Common myeloid progenitor, CD34-positive (primary cell): Measurements from ENCODE around the gene RAD51.

Experiments used
- CTCF ChIA-PET: fragments of 350-600 bp; sonication (Branson Sonifier 250); formaldehyde crosslinking; loops from one replicate; lab custom pipeline; 2021; ENCODE audit warnings: antibody characterized with exemption; lab: Charles Lee
- POLR2A ChIA-PET: fragments of 350-600 bp; sonication (Branson Sonifier 250); formaldehyde crosslinking; loops from one replicate; lab custom pipeline; 2021; ENCODE audit warnings: antibody characterized with exemption; lab: Charles Lee
- DNase-seq, 3 donors: peaks; one replicate each; pipeline versions ENCODE4 v3.0.0 to v3.0.0-alpha.2; 2013
- H3K27ac ChIP-seq, 2 experiments: 1 replicate in 1 of 2; 2 replicates in 1 of 2; pipeline ENCODE4 v1.7.0; 2013; ENCODE audit warnings: inconsistent platforms in 2 of 2, low read length in 2 of 2, mild to moderate bottlenecking in 2 of 2, low read depth in 1 of 2, moderate library complexity in 1 of 2; ENCODE audit not compliant: severe bottlenecking in 2 of 2, insufficient read depth in 1 of 2, poor library complexity in 1 of 2
- H3K27me3 ChIP-seq, 5 experiments: replicated peaks in 2 of 5; 1 replicate in 3 of 5; 2 replicates in 2 of 5; pipeline versions ENCODE4 v1.6.1 to v1.7.0; 2013; ENCODE audit warnings: low read length in 4 of 5, mild to moderate bottlenecking in 2 of 5, moderate library complexity in 2 of 5, inconsistent platforms in 1 of 5; ENCODE audit not compliant: insufficient read depth in 5 of 5, control insufficient read depth in 4 of 5
- H3K36me3 ChIP-seq, 4 experiments: 1 replicate in 2 of 4; 2 replicates in 2 of 4; pipeline versions ENCODE4 v1.6.1 to v1.7.0; 2013; ENCODE audit warnings: low read length in 3 of 4, control low read depth in 1 of 4, mild to moderate bottlenecking in 1 of 4; ENCODE audit not compliant: control insufficient read depth in 4 of 4, insufficient read depth in 4 of 4
- H3K4me1 ChIP-seq, 4 experiments: 1 replicate in 3 of 4; 2 replicates in 1 of 4; pipeline versions ENCODE4 v1.6.1 to v1.7.1; 2013; ENCODE audit warnings: low read length in 3 of 4, mild to moderate bottlenecking in 3 of 4, control low read depth in 1 of 4, inconsistent platforms in 1 of 4, moderate library complexity in 1 of 4; ENCODE audit not compliant: control insufficient read depth in 4 of 4, insufficient read depth in 4 of 4; ENCODE audit errors: control extremely low read depth in 1 of 4
- H3K4me3 ChIP-seq, 7 experiments: 1 replicate in 4 of 7; 2 replicates in 3 of 7; pipeline versions ENCODE4 v1.5.1 to v1.7.0; 2013; ENCODE audit warnings: mild to moderate bottlenecking in 7 of 7, low read length in 6 of 7, moderate library complexity in 6 of 7, inconsistent platforms in 2 of 7, low read depth in 2 of 7, control low read depth in 1 of 7; ENCODE audit not compliant: insufficient read depth in 4 of 7, control insufficient read depth in 1 of 7; ENCODE audit errors: extremely low read depth in 1 of 7
- H3K9me3 ChIP-seq, 5 experiments: 1 replicate in 4 of 5; 2 replicates in 1 of 5; pipeline versions ENCODE4 v1.6.1 to v1.7.1; 2013; ENCODE audit warnings: low read length in 4 of 5, mild to moderate bottlenecking in 2 of 5, inconsistent platforms in 1 of 5, low read depth in 1 of 5, moderate library complexity in 1 of 5; ENCODE audit not compliant: control insufficient read depth in 4 of 5, insufficient read depth in 2 of 5; ENCODE audit errors: control extremely low read depth in 1 of 5
- WGBS: methylation state at CpG from one replicate; pipeline ENCODE4 v1.1.5; 2013; ENCODE audit not compliant: insufficient coverage; 5-methylcytosine and 5-hydroxymethylcytosine counted together

RAD51 gene

DNA sequence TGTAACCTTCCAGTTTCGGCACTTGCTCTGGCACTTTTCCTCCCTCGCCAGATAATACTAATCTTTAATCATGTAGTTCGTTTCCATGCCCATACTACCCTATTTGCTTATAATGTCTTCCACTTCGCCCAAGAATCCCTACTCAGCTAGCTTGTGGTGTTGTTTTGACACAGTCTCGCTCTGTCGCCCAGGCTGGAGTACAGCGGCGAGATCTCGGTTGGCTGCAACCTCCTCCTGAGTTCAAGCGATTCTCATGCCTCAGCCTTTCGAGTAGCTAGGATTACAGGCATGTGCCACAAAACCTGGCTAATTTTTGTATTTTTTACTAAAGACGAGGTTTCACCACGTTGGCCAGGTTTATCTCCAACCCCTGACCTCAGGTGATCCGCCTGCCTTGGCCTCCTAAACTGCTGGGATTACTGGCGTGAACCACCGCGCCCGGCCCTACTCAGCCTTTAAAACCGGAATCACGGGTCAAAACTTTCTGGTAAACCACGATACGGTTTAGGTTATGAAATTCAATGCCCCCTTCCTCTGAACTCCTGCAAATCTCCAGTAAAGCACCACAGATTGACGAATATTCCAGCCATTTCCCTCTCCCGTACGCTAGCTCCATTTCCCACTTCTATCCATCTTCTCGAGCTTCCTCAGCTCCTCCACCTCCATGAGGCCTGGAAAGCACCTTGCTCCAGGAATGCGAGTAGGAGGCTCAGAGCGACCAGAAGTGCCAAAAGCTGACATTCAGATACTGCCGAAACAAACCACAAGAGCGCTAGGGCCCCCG, 878 bp upstream of the RAD51 start:
- H3K27ac ChIP-seq, result peak overlapping the region; percentile 83 to 93
- POLR2A ChIA-PET, result interaction anchor here (0.6 kb wide), 1 partner anchor 10 kb away, joined by 3 read pairs; no protein-coding TSS in a partner anchor
- peaks cover 0 to 8% (median 2%) of the 10 kb centered on the region in 4 experiments for H3K36me3 ChIP-seq
- no peaks in the 10 kb centered on the region for H3K27me3 ChIP-seq
- peaks cover 3 to 23% (median 17%) of the 10 kb centered on the region in 4 experiments for H3K4me1 ChIP-seq
- peak in 2 of 3 donors; percentile 20 to 24 for DNase-seq
- peak overlapping the region; percentile 79 to 99 (median 91) for H3K4me3 ChIP-seq
- WGBS, result 24% methylated on average over 28 of the region's 31 CpGs
- CTCF ChIA-PET, result interaction anchor here (0.8 to 2.8 kb wide), 9 partner anchors 9 to 312 kb away, joined by 3 to 9 read pairs (median 5); partner anchors contain the start of gene KNSTRN
- H3K9me3 ChIP-seq, result no peaks in the 10 kb centered on the region

- ChIA-PET POLR2A (interaction anchor here (0.8 kb wide), 1 partner anchor 126 kb away, joined by 3 read pairs; the partner anchor contains the start of gene RPUSD2), CTCF (interaction anchor here (1.0 to 2.8 kb wide), 5 partner anchors 13 to 166 kb away, joined by 3 to 9 read pairs (median 3); no protein-coding TSS in a partner anchor)
- H3K4me3 ChIP-seq, result peak overlapping the region; percentile 79 to 99 (median 91)
- peaks cover 1 to 21% (median 7%) of the 10 kb centered on the region in 4 experiments for H3K36me3 ChIP-seq
- DNase-seq, result peak in 2 of 3 donors; percentile 15 to 29
- H3K4me1 ChIP-seq, result peaks cover 3 to 27% (median 17%) of the 10 kb centered on the region in 4 experiments
- no peaks in the 10 kb centered on the region for H3K27me3 ChIP-seq
- WGBS, result 0% methylated on average over 17 of the region's 24 CpGs
- H3K27ac ChIP-seq, result peak overlapping the region in 1 of 2 experiments; percentile 93
- no peaks in the 10 kb centered on the region for H3K9me3 ChIP-seq
These were observed 506 bp downstream of the RAD51 start for GRCh38 chr15:40695469-40695890.

DNA sequence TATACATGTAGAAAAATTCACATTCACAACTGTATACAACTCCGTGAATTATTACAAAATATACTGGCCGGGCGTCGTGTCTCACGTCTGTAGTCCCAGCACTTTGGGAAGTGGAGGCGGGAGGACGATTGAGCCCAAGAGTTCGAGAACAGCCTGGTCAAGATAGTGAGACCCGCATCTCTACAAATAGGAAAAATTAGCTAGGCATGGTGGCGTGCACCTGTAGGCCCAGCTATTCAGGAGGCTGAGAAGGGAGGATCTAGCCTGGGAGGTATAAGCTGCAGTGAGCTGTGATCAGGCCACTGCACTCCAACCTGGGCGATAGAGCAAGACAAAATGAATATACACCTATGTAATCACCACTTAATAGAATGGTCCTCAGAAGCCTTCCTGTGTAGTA, 1.3 kb downstream of the RAD51 start:
- H3K4me3 ChIP-seq, result peak overlapping the region in 5 of 7 experiments; percentile 79 to 99 (median 88)
- DNase-seq, result no peak
- H3K9me3 ChIP-seq, result no peaks in the 10 kb centered on the region
- H3K36me3 ChIP-seq, result peaks cover 5 to 28% (median 10%) of the 10 kb centered on the region in 4 experiments
- H3K4me1 ChIP-seq, result peaks cover 3 to 27% (median 17%) of the 10 kb centered on the region in 4 experiments
- ChIA-PET CTCF (interaction anchor here (2.8 kb wide), 1 partner anchor 72 kb away, joined by 9 read pairs; no protein-coding TSS in a partner anchor), POLR2A (no interaction called here)
- no peaks in the 10 kb centered on the region for H3K27me3 ChIP-seq
- peak overlapping the region in 1 of 2 experiments; percentile 93 for H3K27ac ChIP-seq
- 96% methylated on average over 7 of the region's 11 CpGs for WGBS

DNA sequence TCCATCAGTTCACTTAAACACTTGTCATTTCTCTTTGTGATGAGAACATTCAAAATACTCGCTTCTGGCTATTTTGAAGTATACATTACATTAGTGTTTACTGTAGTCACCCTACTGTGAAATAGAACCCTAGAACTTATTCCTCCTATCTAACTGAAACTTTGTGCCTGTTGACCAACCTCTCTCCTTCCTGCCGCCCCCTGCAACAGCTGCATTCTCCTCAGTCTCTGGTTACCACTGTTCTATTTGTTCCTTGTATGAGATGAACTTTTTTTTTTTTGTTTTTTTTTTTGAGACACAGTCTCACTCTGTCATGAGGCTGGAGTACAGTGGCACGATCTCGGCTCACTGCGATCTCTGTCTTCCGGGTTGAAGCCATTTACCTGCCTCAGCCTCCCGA, 2.9 kb downstream of the RAD51 start:
- 98% methylated on average over 5 of the region's 7 CpGs for WGBS

DNA sequence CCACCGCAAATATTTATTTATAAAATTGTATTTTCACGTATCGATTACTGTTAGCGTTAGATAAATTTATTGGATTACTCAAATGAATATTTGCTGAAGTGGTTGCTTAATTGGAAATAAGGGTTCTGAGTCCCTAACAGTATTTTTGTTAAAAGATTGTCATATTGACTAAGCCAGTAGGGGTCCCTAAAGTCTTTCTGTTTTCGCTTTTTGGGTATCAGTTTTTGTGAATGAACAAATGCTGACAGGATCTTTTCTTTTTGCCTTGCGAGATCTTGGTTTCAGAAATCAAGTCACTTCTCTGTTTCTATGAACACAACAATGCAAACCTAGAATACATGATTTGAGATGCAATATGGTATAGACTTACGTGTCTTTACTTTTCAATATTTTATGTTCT, 7.1 kb downstream of the RAD51 start:
- peak; percentile 41 to 71 (median 61) for DNase-seq
- no CpG with 5 or more reads among the region's 7 CpGs for WGBS
- no peak overlapping the region for H3K4me3 ChIP-seq
- no peak overlapping the region for H3K27ac ChIP-seq
- H3K9me3 ChIP-seq, result no peaks in the 10 kb centered on the region
- H3K4me1 ChIP-seq, result peaks cover 0 to 4% (median 0%) of the 10 kb centered on the region in 4 experiments
- ChIA-PET CTCF (interaction anchor here (1.2 to 3.3 kb wide), 7 partner anchors 21 to 192 kb away, joined by 5 to 19 read pairs (median 10); partner anchors contain the start of gene VPS18), POLR2A (no interaction called here)
- no peaks in the 10 kb centered on the region for H3K27me3 ChIP-seq
- H3K36me3 ChIP-seq, result peaks cover 5 to 52% (median 14%) of the 10 kb centered on the region in 4 experiments

More for the DNA sequence above, 2.9 kb downstream of the RAD51 start:
- Histone ChIP-seq H3K36me3 (peaks cover 5 to 33% (median 11%) of the 10 kb centered on the region in 4 experiments), H3K4me1 (peaks cover 3 to 27% (median 17%) of the 10 kb centered on the region in 4 experiments), H3K27me3 (no peaks in the 10 kb centered on the region), H3K4me3 (no peak overlapping the region), H3K9me3 (no peaks in the 10 kb centered on the region), H3K27ac (no peak overlapping the region)
- DNase-seq, result no peak
- ChIA-PET POLR2A (no interaction called here), CTCF (no interaction called here)

GRCh38 chr15:40706121-40706520, 11.1 kb downstream of the RAD51 start:
- no peaks in the 10 kb centered on the region for H3K9me3 ChIP-seq
- ChIA-PET CTCF (interaction anchor here (1.4 kb wide), 1 partner anchor 77 kb away, joined by 7 read pairs; no protein-coding TSS in a partner anchor), POLR2A (no interaction called here)
- 80% methylated on average over 1 of the region's 2 CpGs for WGBS
- peaks cover 2 to 52% (median 20%) of the 10 kb centered on the region in 4 experiments for H3K36me3 ChIP-seq
- H3K27me3 ChIP-seq, result no peaks in the 10 kb centered on the region
- H3K4me1 ChIP-seq, result no peaks in the 10 kb centered on the region
- H3K27ac ChIP-seq, result no peak overlapping the region
- H3K4me3 ChIP-seq, result no peak overlapping the region
- no peak for DNase-seq
